ENCODE results near the gene PCGF3. TPM values are rescaled to one million over a fixed set of nuclear protein-coding genes. Genes with fewer than 3 reads are reported as not detected.

PCGF3 gene
- total and polyA plus RNA-seq, 9 of the 15 experiments (the other 6 are each of a cell fraction or from before 2014, with no cell fraction given) = 2.6 to 46.1 (median 20.3) TPM

- TF ChIP-seq, protein P1, sequence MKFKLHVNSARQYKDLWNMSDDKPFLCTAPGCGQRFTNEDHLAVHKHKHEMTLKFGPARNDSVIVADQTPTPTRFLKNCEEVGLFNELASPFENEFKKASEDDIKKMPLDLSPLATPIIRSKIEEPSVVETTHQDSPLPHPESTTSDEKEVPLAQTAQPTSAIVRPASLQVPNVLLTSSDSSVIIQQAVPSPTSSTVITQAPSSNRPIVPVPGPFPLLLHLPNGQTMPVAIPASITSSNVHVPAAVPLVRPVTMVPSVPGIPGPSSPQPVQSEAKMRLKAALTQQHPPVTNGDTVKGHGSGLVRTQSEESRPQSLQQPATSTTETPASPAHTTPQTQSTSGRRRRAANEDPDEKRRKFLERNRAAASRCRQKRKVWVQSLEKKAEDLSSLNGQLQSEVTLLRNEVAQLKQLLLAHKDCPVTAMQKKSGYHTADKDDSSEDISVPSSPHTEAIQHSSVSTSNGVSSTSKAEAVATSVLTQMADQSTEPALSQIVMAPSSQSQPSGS (CRISPR knock-in tag; IDR thresholded peaks at IDR 0.05) = no peak
- TF ChIP-seq CC2D1A (IDR thresholded peaks at IDR 0.05) (0 out of 2 replicates have a peak, but pooled peaks have one; percentile 58), CBX5 (IDR thresholded peaks at IDR 0.05; ENCODE audit: borderline replicate concordance, low read depth) (no peak), EHMT2 (IDR thresholded peaks at IDR 0.05) (peak; percentile 47; the same call in 1 of the 2 replicates), ELF4 (CRISPR knock-in tag; IDR thresholded peaks at IDR 0.05) (peak; percentile 94), EGR1 (conservative IDR thresholded peaks at IDR 0.05) (no peak), SIX5 (IDR thresholded peaks at IDR 0.05; ENCODE audit: borderline replicate concordance in 1 of 2, insufficient read depth in 1 of 2, low read depth in 1 of 2, low read length in 2 of 2) (no peak), ZZZ3 (IDR thresholded peaks at IDR 0.05) (no peak), FOXP4 (CRISPR knock-in tag; IDR thresholded peaks at IDR 0.05; ENCODE audit: borderline replicate concordance) (no peak), ARNT (IDR thresholded peaks at IDR 0.05) (peak; percentile 45 to 48; a peak in 1 of 4 replicates), PHF20 (IDR thresholded peaks at IDR 0.05; ENCODE audit: partially characterized antibody) (peak; percentile 15), ZBTB26 (CRISPR knock-in tag; IDR thresholded peaks at IDR 0.05) (peak; percentile 94; the same call in 1 of the 2 replicates), SETDB1 (IDR thresholded peaks at IDR 0.05; ENCODE audit: low read length) (no peak), TCF3 (CRISPR knock-in tag; IDR thresholded peaks at IDR 0.05) (no peak)
- TF ChIP-seq, protein P2, sequence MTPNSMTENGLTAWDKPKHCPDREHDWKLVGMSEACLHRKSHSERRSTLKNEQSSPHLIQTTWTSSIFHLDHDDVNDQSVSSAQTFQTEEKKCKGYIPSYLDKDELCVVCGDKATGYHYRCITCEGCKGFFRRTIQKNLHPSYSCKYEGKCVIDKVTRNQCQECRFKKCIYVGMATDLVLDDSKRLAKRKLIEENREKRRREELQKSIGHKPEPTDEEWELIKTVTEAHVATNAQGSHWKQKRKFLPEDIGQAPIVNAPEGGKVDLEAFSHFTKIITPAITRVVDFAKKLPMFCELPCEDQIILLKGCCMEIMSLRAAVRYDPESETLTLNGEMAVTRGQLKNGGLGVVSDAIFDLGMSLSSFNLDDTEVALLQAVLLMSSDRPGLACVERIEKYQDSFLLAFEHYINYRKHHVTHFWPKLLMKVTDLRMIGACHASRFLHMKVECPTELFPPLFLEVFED (CRISPR knock-in tag; conservative IDR thresholded peaks at IDR 0.05) = peak; percentile 80
- TF ChIP-seq, protein P3, sequence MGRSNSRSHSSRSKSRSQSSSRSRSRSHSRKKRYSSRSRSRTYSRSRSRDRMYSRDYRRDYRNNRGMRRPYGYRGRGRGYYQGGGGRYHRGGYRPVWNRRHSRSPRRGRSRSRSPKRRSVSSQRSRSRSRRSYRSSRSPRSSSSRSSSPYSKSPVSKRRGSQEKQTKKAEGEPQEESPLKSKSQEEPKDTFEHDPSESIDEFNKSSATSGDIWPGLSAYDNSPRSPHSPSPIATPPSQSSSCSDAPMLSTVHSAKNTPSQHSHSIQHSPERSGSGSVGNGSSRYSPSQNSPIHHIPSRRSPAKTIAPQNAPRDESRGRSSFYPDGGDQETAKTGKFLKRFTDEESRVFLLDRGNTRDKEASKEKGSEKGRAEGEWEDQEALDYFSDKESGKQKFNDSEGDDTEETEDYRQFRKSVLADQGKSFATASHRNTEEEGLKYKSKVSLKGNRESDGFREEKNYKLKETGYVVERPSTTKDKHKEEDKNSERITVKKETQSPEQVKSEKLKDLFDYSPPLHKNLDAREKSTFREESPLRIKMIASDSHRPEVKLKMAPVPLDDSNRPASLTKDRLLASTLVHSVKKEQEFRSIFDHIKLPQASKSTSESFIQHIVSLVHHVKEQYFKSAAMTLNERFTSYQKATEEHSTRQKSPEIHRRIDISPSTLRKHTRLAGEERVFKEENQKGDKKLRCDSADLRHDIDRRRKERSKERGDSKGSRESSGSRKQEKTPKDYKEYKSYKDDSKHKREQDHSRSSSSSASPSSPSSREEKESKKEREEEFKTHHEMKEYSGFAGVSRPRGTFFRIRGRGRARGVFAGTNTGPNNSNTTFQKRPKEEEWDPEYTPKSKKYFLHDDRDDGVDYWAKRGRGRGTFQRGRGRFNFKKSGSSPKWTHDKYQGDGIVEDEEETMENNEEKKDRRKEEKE (IDR thresholded peaks at IDR 0.05; ENCODE audit: borderline replicate concordance in 1 of 2, control insufficient read depth in 1 of 2, low read depth in 2 of 2, low read length in 1 of 2) = peak in 1 of 2 experiments; percentile 65; a peak in 1 of 4 replicates
- TF ChIP-seq, protein P4, sequence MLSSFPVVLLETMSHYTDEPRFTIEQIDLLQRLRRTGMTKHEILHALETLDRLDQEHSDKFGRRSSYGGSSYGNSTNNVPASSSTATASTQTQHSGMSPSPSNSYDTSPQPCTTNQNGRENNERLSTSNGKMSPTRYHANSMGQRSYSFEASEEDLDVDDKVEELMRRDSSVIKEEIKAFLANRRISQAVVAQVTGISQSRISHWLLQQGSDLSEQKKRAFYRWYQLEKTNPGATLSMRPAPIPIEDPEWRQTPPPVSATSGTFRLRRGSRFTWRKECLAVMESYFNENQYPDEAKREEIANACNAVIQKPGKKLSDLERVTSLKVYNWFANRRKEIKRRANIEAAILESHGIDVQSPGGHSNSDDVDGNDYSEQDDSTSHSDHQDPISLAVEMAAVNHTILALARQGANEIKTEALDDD (IDR thresholded peaks at IDR 0.05) = peak; percentile 37; the same call in 1 of the 2 replicates
Observed at GRCh38 chr4:704971-705277, 708 bp upstream of the PCGF3 start (continued).

Measured in K562 (cell line).